B cell (primary cell): Measurements from ENCODE around the gene AP3D1. TPM values are rescaled to one million over a fixed set of nuclear protein-coding genes. Genes with fewer than 3 reads are reported as not detected.

Experiments
- ATAC-seq: fragments of 200-7000 bp; cut with Tn5 transposase; one replicate; pipeline ENCODE4 v1.10.0; 2021; ENCODE audit warnings: low read depth, mild to moderate bottlenecking, moderate number of reproducible peaks, moderate library complexity
- CTCF ChIA-PET: fragments of 350-600 bp; sonication (Branson Sonifier 250); formaldehyde crosslinking; loops from one replicate; lab custom pipeline; 2021; ENCODE audit warnings: antibody characterized with exemption, inconsistent platforms; lab: Charles Lee
- POLR2A ChIA-PET: fragments of 350-600 bp; sonication (Branson Sonifier 250); formaldehyde crosslinking; loops from one replicate; lab custom pipeline; 2021; ENCODE audit warnings: antibody characterized with exemption; lab: Charles Lee
- DNase-seq: peaks from one replicate; pipeline ENCODE4 v3.0.0; 2013
- H2AFZ ChIP-seq: 2 replicates; pipeline ENCODE4 v1.6.1; 2012; ENCODE audit warnings: mild to moderate bottlenecking, low read depth, low read length; ENCODE audit not compliant: insufficient read depth, poor library complexity, severe bottlenecking
- H3K27ac ChIP-seq, 2 donors: 1 replicate in 1 of 2; 2 replicates in 1 of 2; pipeline ENCODE4 v1.5.1; 2012 to 2013; ENCODE audit warnings: low read length in 2 of 2, mild to moderate bottlenecking in 2 of 2, moderate library complexity in 1 of 2
- H3K27me3 ChIP-seq, 4 experiments: fragments of 200-600 bp in 1 of 4; sonication (generic) in 1 of 4; replicated peaks in 1 of 4; 1 replicate in 2 of 4; 2 replicates in 2 of 4; pipeline versions ENCODE4 v1.6.1 to v1.7.0; 2013 to 2016; ENCODE audit warnings: low read length in 3 of 4, mild to moderate bottlenecking in 2 of 4, mixed read lengths in 1 of 4, moderate library complexity in 1 of 4; ENCODE audit not compliant: insufficient read depth in 4 of 4, control insufficient read depth in 3 of 4; ENCODE audit errors: control extremely low read depth in 1 of 4
- H3K36me3 ChIP-seq, 2 experiments: replicated peaks in 1 of 2; 1 replicate in 1 of 2; 2 replicates in 1 of 2; pipeline versions ENCODE4 v1.6.1 to v1.7.1; 2013; ENCODE audit warnings: low read length in 1 of 2; ENCODE audit not compliant: insufficient read depth in 2 of 2, control insufficient read depth in 1 of 2; ENCODE audit errors: control extremely low read depth in 1 of 2, extremely low read depth in 1 of 2
- H3K4me1 ChIP-seq, 2 donors: fragments of 200-600 bp in 1 of 2; sonication (generic) in 1 of 2; 1 replicate in 1 of 2; 2 replicates in 1 of 2; pipeline versions ENCODE4 v1.5.1 to v1.6.1; 2013 to 2017; ENCODE audit warnings: low read length in 2 of 2; ENCODE audit not compliant: control insufficient read depth in 2 of 2, insufficient read depth in 2 of 2
- H3K4me2 ChIP-seq: replicated peaks from 2 replicates; pipeline ENCODE3; 2012; ENCODE audit warnings: mild to moderate bottlenecking, low read depth, low read length; ENCODE audit not compliant: poor library complexity, severe bottlenecking
- H3K4me3 ChIP-seq, 5 experiments: fragments of 200-600 bp in 1 of 5; sonication (generic) in 1 of 5; 1 replicate in 3 of 5; 2 replicates in 2 of 5; pipeline versions ENCODE4 v1.5.1 to v1.7.0; 2011 to 2016; ENCODE audit warnings: low read length in 4 of 5, mild to moderate bottlenecking in 4 of 5, low read depth in 2 of 5, control low read depth in 1 of 5, moderate library complexity in 1 of 5; ENCODE audit not compliant: insufficient read depth in 1 of 5; ENCODE audit errors: control extremely low read depth in 1 of 5, extremely low read depth in 1 of 5
- H3K79me2 ChIP-seq: fragments of 200-600 bp; sonication (generic); one replicate; pipeline ENCODE4 v1.6.0; 2016; ENCODE audit warnings: low read length; ENCODE audit not compliant: control insufficient read depth, insufficient read depth
- H3K9ac ChIP-seq: fragments of 200-600 bp; sonication (generic); 2 replicates; pipeline ENCODE4 v1.6.1; 2017; ENCODE audit warnings: mild to moderate bottlenecking, low read length, moderate library complexity
- H3K9me3 ChIP-seq, 3 donors: one replicate each; pipeline versions ENCODE4 v1.6.1 to v1.7.1; 2013; ENCODE audit warnings: low read length in 2 of 3; ENCODE audit not compliant: control insufficient read depth in 2 of 3, insufficient read depth in 1 of 3; ENCODE audit errors: control extremely low read depth in 1 of 3
- H4K20me1 ChIP-seq: 2 replicates; pipeline ENCODE4 v1.6.0; 2012; ENCODE audit warnings: mild to moderate bottlenecking, low read length; ENCODE audit not compliant: insufficient read depth, control insufficient read depth, poor library complexity, severe bottlenecking
- H3K27ac Mint-ChIP-seq: one replicate; pipeline ENCODE4 v1.8.0; 2021; ENCODE audit warnings: mixed read lengths
- H3K27me3 Mint-ChIP-seq: one replicate; pipeline ENCODE4 v1.8.0; 2021; ENCODE audit warnings: mixed read lengths
- H3K4me1 Mint-ChIP-seq: one replicate; pipeline ENCODE4 v1.8.0; 2021; ENCODE audit warnings: mixed read lengths
- H3K4me3 Mint-ChIP-seq: one replicate; pipeline ENCODE4 v1.8.0; 2021; ENCODE audit warnings: mixed read lengths
- H3K9me3 Mint-ChIP-seq: one replicate; pipeline ENCODE4 v1.8.0; 2022; ENCODE audit warnings: mixed read lengths; ENCODE audit not compliant: insufficient read depth
- EZH2 ChIP-seq: IDR thresholded peaks from 2 replicates; pipeline ENCODE4 v1.6.1; 2012; ENCODE audit warnings: borderline replicate concordance, low read depth, mild to moderate bottlenecking, moderate library complexity, low read length; ENCODE audit not compliant: insufficient read depth, poor library complexity, severe bottlenecking
- WGBS: methylation state at CpG from one replicate; pipeline ENCODE4 v1.1.5; 2013; ENCODE audit warnings: missing lambda C conversion rate; ENCODE audit not compliant: insufficient coverage; 5-methylcytosine and 5-hydroxymethylcytosine counted together
- intact Hi-C: fragments of 100-400 bp; cut with micrococcal nuclease; formaldehyde crosslinking; loops from one replicate; pipeline ENCODE4 v1.10.0; 2022
- polyA plus RNA-seq: library from polyadenylated mRNA; depleted of rRNA; stranded (reverse); fragments of >200 nt; gene quantifications from 2 replicates; pipeline ENCODE4 v1.2.3, GENCODE V29; 2012
- total RNA-seq, 2 donors: library from RNA; stranded (reverse); fragments of 120-200 nt in 1 of 2; gene quantifications; 1 replicate in 1 of 2; 2 replicates in 1 of 2; pipeline versions ENCODE4 v1.2.3 to v1.2.4, GENCODE V29; 2013 to 2022
- TF ChIP-seq, protein P1 (sequence below): fragments of 200-600 bp; IDR thresholded peaks from one replicate; pipeline ENCODE4 v1.8.0; 2022; ENCODE audit warnings: antibody characterized with exemption, mild to moderate bottlenecking

AP3D1 gene
- total and polyA plus RNA-seq, 2 donors (not counting 1 experiment from before 2014, with no cell fraction given): 96.4 to 114 TPM

DNA sequence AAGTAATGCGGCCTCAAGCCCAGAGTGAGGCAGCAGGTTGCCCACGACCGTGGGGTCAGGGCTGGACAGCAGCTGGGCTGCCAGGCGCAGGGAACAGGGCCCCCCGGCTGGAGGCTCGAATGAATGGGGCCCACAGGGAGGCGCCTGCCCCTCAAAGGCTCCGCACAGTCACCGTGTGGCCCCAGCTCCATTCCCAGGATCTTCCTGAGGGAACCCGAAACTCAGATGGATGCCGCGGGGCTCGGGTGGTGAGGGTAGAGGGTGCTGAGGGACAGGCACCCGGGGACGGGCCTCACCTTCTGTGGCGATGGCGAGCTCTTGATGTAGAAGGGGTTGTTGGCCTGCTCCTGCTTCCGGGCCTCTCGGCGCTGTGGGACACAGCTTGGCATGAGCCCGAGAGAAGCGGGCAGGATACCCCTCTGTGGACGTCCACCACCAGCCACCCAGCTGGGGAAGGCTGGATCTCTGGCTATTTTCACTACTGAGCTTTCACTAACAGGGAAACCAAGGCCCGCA, 35.4 kb downstream of the AP3D1 start:
- ATAC-seq (no peak), DNase-seq (no peak)
- Histone ChIP-seq H3K4me1 (no peaks in the 10 kb centered on the region), H3K9me3 (no peaks in the 10 kb centered on the region), H4K20me1 (peaks cover 36% of the 10 kb centered on the region), H3K36me3 (peaks cover 0 to 91% of the 10 kb centered on the region in 2 experiments), H3K27ac (no peak overlapping the region), H3K79me2 (peaks cover 35% of the 10 kb centered on the region), H2AFZ (no peak overlapping the region), H3K4me3 (no peak overlapping the region), H3K27me3 (no peaks in the 10 kb centered on the region), H3K9ac (no peak overlapping the region), H3K4me2 (no peak overlapping the region)
- Mint-ChIP-seq H3K27me3 (no peaks in the 10 kb centered on the region), H3K4me1 (peaks cover 2% of the 10 kb centered on the region), H3K27ac (no peak overlapping the region), H3K4me3 (no peak overlapping the region), H3K9me3 (no peaks in the 10 kb centered on the region)
- TF ChIP-seq EZH2: no peak
- TF ChIP-seq, protein P1, sequence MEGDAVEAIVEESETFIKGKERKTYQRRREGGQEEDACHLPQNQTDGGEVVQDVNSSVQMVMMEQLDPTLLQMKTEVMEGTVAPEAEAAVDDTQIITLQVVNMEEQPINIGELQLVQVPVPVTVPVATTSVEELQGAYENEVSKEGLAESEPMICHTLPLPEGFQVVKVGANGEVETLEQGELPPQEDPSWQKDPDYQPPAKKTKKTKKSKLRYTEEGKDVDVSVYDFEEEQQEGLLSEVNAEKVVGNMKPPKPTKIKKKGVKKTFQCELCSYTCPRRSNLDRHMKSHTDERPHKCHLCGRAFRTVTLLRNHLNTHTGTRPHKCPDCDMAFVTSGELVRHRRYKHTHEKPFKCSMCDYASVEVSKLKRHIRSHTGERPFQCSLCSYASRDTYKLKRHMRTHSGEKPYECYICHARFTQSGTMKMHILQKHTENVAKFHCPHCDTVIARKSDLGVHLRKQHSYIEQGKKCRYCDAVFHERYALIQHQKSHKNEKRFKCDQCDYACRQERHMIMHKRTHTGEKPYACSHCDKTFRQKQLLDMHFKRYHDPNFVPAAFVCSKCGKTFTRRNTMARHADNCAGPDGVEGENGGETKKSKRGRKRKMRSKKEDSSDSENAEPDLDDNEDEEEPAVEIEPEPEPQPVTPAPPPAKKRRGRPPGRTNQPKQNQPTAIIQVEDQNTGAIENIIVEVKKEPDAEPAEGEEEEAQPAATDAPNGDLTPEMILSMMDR: no peak
- 96% methylated on average over 21 of the region's 24 CpGs for WGBS
- intact Hi-C loops: no loop called here
- POLR2A ChIA-PET: interaction anchor here (0.5 kb wide), 1 partner anchor 49 kb away, joined by 4 read pairs; no protein-coding TSS in a partner anchor
- CTCF ChIA-PET: no interaction called here

DNA sequence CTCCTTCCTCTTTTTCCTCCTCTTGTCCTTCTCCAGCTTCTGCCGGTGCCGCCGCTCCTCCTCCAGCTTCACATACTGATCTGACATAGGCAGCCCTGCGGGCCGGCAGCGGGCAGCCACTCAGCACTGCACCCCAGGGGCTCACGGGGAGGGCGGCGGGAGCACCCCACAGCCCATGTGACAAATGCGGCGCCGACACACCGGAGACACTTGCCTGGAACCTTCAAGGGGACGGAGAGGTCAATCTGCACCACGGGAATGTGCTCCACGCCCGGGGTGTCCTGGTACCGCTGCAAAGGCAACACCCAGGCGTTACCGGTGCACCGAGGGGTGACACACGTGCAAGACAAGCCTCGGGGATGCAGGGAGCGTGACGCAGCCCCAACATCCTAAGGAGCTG, 36.0 kb downstream of the AP3D1 start:
- Histone ChIP-seq H3K9me3 (no peaks in the 10 kb centered on the region), H3K9ac (no peak overlapping the region), H3K4me1 (no peaks in the 10 kb centered on the region), H4K20me1 (peaks cover 36% of the 10 kb centered on the region), H3K4me3 (no peak overlapping the region), H3K79me2 (peaks cover 29% of the 10 kb centered on the region), H3K36me3 (peaks cover 0 to 90% of the 10 kb centered on the region in 2 experiments), H3K27me3 (no peaks in the 10 kb centered on the region), H3K27ac (no peak overlapping the region), H3K4me2 (no peak overlapping the region), H2AFZ (no peak overlapping the region)
- Mint-ChIP-seq H3K4me1 (peaks cover 2% of the 10 kb centered on the region), H3K9me3 (no peaks in the 10 kb centered on the region), H3K27me3 (no peaks in the 10 kb centered on the region), H3K4me3 (no peak overlapping the region), H3K27ac (no peak overlapping the region)
- ChIA-PET CTCF (no interaction called here), POLR2A (no interaction called here)
- intact Hi-C loops: no loop called here
- no peak for ATAC-seq
- DNase-seq: no peak
- 98% methylated on average over 25 of the region's 25 CpGs for WGBS
- TF ChIP-seq EZH2: no peak
- TF ChIP-seq, protein P1: no peak
